Transverse colon (tissue), 4 donors: ENCODE data around the gene SCAI. TPM values are rescaled to one million over a fixed set of nuclear protein-coding genes. Genes with fewer than 3 reads are reported as not detected.

Experiments used
- DNase-seq: peaks from one replicate; pipeline ENCODE4 v3.0.0-alpha.2; 2019
- H3K27ac ChIP-seq, 4 donors: fragments of 200-600 bp; sonication (generic); 2 replicates each; pipeline ENCODE4 v1.5.1; 2016 to 2018; ENCODE audit warnings: inconsistent platforms in 4 of 4
- H3K27me3 ChIP-seq: fragments of 200-600 bp; sonication (generic); 2 replicates; pipeline ENCODE4 v1.5.1; 2017; ENCODE audit warnings: inconsistent platforms
- H3K36me3 ChIP-seq, 4 donors: fragments of 200-600 bp; sonication (generic); 2 replicates each; pipeline ENCODE4 v1.5.1; 2017 to 2019; ENCODE audit warnings: inconsistent platforms in 4 of 4
- H3K4me1 ChIP-seq, 4 donors: fragments of 200-600 bp; sonication (generic); 2 replicates each; pipeline ENCODE4 v1.5.1; 2017 to 2020; ENCODE audit warnings: inconsistent platforms in 4 of 4
- H3K4me3 ChIP-seq, 4 donors: fragments of 200-600 bp; sonication (generic); 1 replicate in 1 of 4; 2 replicates in 3 of 4; pipeline versions ENCODE4 v1.5.1 to v1.6.1; 2017 to 2019; ENCODE audit warnings: inconsistent platforms in 4 of 4
- H3K9me3 ChIP-seq, 2 donors: fragments of 200-600 bp; sonication (generic); 2 replicates each; pipeline ENCODE4 v1.5.1; 2017 to 2019; ENCODE audit warnings: inconsistent platforms in 2 of 2
- EP300 ChIP-seq: sonication (generic); formaldehyde crosslinking; IDR thresholded peaks from one replicate; pipeline ENCODE4 v1.6.1; 2017; ENCODE audit warnings: antibody characterized with exemption, low read depth
- POLR2A ChIP-seq: fragments of 450-650 bp; IDR thresholded peaks from one replicate; pipeline ENCODE4 v1.6.1; 2016; ENCODE audit warnings: antibody characterized with exemption, mild to moderate bottlenecking, moderate library complexity
- POLR2AphosphoS5 ChIP-seq, 3 donors: sonication (generic); formaldehyde crosslinking; IDR thresholded peaks; one replicate each; pipeline ENCODE4 v1.6.1; 2016; ENCODE audit warnings: antibody characterized with exemption in 3 of 3
- WGBS, 2 donors: methylation state at CpG; one replicate each; pipeline ENCODE4 v1.1.5; 2018; ENCODE audit warnings: low coverage in 1 of 2; 5-methylcytosine and 5-hydroxymethylcytosine counted together
- in situ Hi-C, 4 donors: fragments of 200-750 bp; cut with MboI; loops; one replicate each; pipeline versions ENCODE4 v1.15.0 to v1.15.1; 2017; ENCODE audit warnings: low sequenced_read_pairs in 3 of 4, low pct_ligation_motif_present in 1 of 4, low pct_unique_long_range_greater_than_20kb in 1 of 4
- intact Hi-C: fragments of 100-400 bp; cut with DNase I; formaldehyde crosslinking; loops from one replicate; pipeline ENCODE4 v1.15.1; 2023; ENCODE audit warnings: low total_unique reads
- total RNA-seq, 4 donors: library from RNA; depleted of rRNA; stranded (reverse); fragments of >200 nt; gene quantifications; one replicate each; pipeline ENCODE4 v1.1.0, GENCODE V29; 2016
- TF ChIP-seq, protein P1 (sequence below), 5 experiments: fragments of 200-600 bp in 3 of 5; fragments of 450-650 bp in 2 of 5; sonication (generic) in 3 of 5; IDR thresholded peaks; 1 replicate in 2 of 5; 2 replicates in 3 of 5; pipeline ENCODE4 v1.5.1; 2016 to 2017; ENCODE audit warnings: antibody characterized with exemption in 5 of 5, inconsistent platforms in 3 of 5, mild to moderate bottlenecking in 2 of 5, moderate library complexity in 1 of 5

The SCAI gene
- total RNA-seq, 4 donors from 2014 or later, result 10.4 to 38.6 (median 13.2) TPM

DNA sequence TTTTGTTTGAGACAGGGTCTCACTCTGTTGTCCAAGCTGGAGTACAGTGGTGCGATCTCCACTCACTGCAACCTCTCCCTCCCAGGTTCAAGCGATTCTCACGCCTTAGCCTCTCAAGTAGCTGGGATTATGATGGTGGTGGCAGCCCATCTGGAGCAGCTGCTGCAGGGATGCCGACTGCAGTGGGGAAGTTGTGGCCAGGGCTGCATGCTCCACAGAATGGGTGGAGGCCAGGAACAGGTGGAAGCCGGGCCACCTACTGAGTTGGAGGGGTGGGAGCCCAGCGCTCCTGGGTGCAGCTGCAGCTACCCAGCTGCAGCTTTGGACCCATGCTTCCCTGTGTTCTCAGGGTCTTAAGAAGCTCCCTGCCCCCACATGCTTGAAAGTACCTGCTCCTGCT is 99.7 kb downstream of the SCAI start:
- H3K4me1 ChIP-seq, result peaks cover 0 to 9% (median 0%) of the 10 kb centered on the region in 4 donors
- no peak for TF ChIP-seq EP300
- no peak for TF ChIP-seq POLR2A
- TF ChIP-seq POLR2AphosphoS5 (IDR thresholded peaks at IDR 0.05), result no peak
- TF ChIP-seq, protein P1, sequence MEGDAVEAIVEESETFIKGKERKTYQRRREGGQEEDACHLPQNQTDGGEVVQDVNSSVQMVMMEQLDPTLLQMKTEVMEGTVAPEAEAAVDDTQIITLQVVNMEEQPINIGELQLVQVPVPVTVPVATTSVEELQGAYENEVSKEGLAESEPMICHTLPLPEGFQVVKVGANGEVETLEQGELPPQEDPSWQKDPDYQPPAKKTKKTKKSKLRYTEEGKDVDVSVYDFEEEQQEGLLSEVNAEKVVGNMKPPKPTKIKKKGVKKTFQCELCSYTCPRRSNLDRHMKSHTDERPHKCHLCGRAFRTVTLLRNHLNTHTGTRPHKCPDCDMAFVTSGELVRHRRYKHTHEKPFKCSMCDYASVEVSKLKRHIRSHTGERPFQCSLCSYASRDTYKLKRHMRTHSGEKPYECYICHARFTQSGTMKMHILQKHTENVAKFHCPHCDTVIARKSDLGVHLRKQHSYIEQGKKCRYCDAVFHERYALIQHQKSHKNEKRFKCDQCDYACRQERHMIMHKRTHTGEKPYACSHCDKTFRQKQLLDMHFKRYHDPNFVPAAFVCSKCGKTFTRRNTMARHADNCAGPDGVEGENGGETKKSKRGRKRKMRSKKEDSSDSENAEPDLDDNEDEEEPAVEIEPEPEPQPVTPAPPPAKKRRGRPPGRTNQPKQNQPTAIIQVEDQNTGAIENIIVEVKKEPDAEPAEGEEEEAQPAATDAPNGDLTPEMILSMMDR (IDR thresholded peaks at IDR 0.05), result no peak
- H3K9me3 ChIP-seq, result no peaks in the 10 kb centered on the region
- H3K36me3 ChIP-seq, result no peaks in the 10 kb centered on the region
- no peaks in the 10 kb centered on the region for H3K27me3 ChIP-seq
- in situ Hi-C loops, result no loop called here
- no peak for DNase-seq
- intact Hi-C loops, result no loop called here
- H3K4me3 ChIP-seq, result no peak overlapping the region
- 89% methylated on average over 6 of the region's 6 CpGs; no CpG with 5 or more reads in 1 of the 2 donors for WGBS, 2 donors
- H3K27ac ChIP-seq, result no peak overlapping the region

DNA sequence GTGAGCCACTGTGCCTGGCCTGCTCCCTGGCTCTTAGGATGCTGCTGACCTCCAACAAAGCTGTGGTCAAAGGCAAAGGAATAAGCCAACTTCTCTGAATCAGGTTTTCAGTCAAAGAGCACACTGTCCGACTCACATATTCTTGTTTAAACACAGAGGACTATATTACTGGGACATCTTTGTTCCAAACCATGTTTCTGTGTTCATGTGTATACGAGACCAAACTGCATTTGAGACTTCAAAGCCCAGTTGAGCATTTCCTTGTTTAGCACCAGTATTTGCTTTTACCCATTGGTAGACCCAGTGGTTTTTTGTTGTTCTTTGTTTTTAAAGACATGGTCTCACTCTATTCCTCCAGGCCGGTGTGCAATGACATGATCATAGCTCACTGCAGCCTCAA is 100.2 kb downstream of the SCAI start:
- TF ChIP-seq POLR2A, result no peak
- no peak for TF ChIP-seq EP300
- no peak for TF ChIP-seq POLR2AphosphoS5 (IDR thresholded peaks at IDR 0.05)
- TF ChIP-seq, protein P1 (IDR thresholded peaks at IDR 0.05), result no peak
- H3K9me3 ChIP-seq, result no peaks in the 10 kb centered on the region
- H3K36me3 ChIP-seq, result no peaks in the 10 kb centered on the region
- no peaks in the 10 kb centered on the region for H3K27me3 ChIP-seq
- DNase-seq, result no peak
- H3K4me3 ChIP-seq, result no peak overlapping the region
- WGBS, 2 donors, result 100% methylated on average over 3 of the region's 3 CpGs; no CpG with 5 or more reads in 1 of the 2 donors
- in situ Hi-C loops, result no loop called here
- no peak overlapping the region for H3K27ac ChIP-seq
- H3K4me1 ChIP-seq, result peaks cover 0 to 9% (median 0%) of the 10 kb centered on the region in 4 donors
- intact Hi-C loops, result no loop called here

DNA sequence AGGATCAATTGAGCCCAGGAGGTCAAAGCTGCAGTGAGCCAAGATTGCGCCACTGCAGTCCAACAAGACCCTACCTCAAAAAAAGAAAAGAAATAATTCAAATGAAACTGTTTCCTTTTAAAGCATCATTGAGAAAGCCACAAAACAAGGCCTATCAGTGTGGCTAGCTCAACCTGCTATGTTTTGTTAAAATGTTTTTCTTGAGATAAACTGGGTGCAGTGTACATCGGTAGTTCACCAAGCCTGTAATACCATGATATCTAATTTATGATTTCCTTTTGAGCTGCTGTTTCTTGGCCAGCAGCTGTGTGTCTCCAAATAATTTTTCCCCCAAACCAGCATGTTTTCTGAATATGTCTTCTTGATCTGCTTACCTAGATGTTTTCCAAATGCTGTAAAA is 105.2 kb downstream of the SCAI start:
- no peak for DNase-seq
- no peak overlapping the region for H3K4me3 ChIP-seq
- intact Hi-C loops (no loop called here), in situ Hi-C loops (no loop called here)
- no peak overlapping the region for H3K27ac ChIP-seq
- 79 to 83% methylated on average over 2 of the region's 2 CpGs for WGBS, 2 donors
- H3K9me3 ChIP-seq, result no peaks in the 10 kb centered on the region
- H3K36me3 ChIP-seq, result no peaks in the 10 kb centered on the region
- TF ChIP-seq POLR2AphosphoS5 (IDR thresholded peaks at IDR 0.05) (no peak), POLR2A (no peak), EP300 (no peak)
- TF ChIP-seq, protein P1 (IDR thresholded peaks at IDR 0.05), result no peak
- no peaks in the 10 kb centered on the region for H3K27me3 ChIP-seq
- H3K4me1 ChIP-seq, result peaks cover 0 to 9% (median 0%) of the 10 kb centered on the region in 4 donors

DNA sequence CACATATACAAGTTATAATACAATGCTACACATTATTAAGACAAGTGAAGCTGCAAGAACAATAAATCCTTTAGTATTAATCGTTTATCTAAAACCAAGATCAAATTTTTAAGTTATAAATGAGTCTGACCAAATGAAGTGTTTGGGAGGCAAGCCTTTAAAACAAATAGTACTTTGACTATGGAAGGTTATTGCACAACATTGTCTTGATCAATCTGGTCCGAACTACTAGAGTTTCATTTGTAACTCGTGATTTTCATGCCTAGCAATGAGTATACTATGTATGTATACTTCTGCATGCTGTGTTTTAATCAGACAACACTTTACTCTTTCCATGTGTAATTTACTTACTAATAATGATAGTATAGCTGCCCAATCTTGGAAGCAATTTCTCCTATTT is 115.3 kb downstream of the SCAI start:
- H3K27me3 ChIP-seq, result no peaks in the 10 kb centered on the region
- no peak for DNase-seq
- no peak overlapping the region for H3K4me3 ChIP-seq
- in situ Hi-C loops (no loop called here), intact Hi-C loops (no loop called here)
- 91 to 100% methylated on average over 3 of the region's 3 CpGs for WGBS, 2 donors
- no peak for TF ChIP-seq POLR2AphosphoS5 (IDR thresholded peaks at IDR 0.05)
- TF ChIP-seq EP300, result no peak
- TF ChIP-seq, protein P1 (IDR thresholded peaks at IDR 0.05), result no peak
- no peak for TF ChIP-seq POLR2A
- H3K27ac ChIP-seq, result no peak overlapping the region
- H3K4me1 ChIP-seq, result peaks cover 0 to 26% (median 7%) of the 10 kb centered on the region in 4 donors
- H3K9me3 ChIP-seq, result no peaks in the 10 kb centered on the region
- H3K36me3 ChIP-seq, result no peaks in the 10 kb centered on the region
